ENCODE measurements around the gene BCAP31.

BCAP31 gene

GRCh38 chrX:153724252-153725038, at the start of gene BCAP31, which contains the start of gene ABCD1:
Gene BCAP31, minus strand, starts transcription at chrX:153724387. Its CDS starts 1,143 bp downstream, at chrX:153723244.
Gene ABCD1, plus strand, starts transcription at chrX:153724856. Its CDS starts 411 bp downstream, at chrX:153725267.
- DNase-seq, result no peak

- no peak for DNase-seq
Observed at GRCh38 chrX:153773218-153773611, 49.0 kb upstream of the BCAP31 start.

- DNase-seq, result no peak
Observed at GRCh38 chrX:153772316-153773217, 48.4 kb upstream of the BCAP31 start.

- DNase-seq, result no peak
Observed at GRCh38 chrX:153771415-153772315, 47.5 kb upstream of the BCAP31 start.

GRCh38 chrX:153770601-153771414, 46.6 kb upstream of the BCAP31 start:
- DNase-seq, result no peak

- no peak for DNase-seq
Observed at GRCh38 chrX:153769865-153770600, 45.8 kb upstream of the BCAP31 start.

GRCh38 chrX:153769158-153769864, 45.1 kb upstream of the BCAP31 start:
- no peak for DNase-seq

- DNase-seq, result no peak
Observed at GRCh38 chrX:153768311-153769157, 44.3 kb upstream of the BCAP31 start.

GRCh38 chrX:153767674-153768055, 43.5 kb upstream of the BCAP31 start:
- DNase-seq, result no peak

GRCh38 chrX:153766871-153767673, 42.9 kb upstream of the BCAP31 start:
- DNase-seq, result no peak

GRCh38 chrX:153766098-153766817, 42.1 kb upstream of the BCAP31 start:
- DNase-seq, result no peak

- no peak for DNase-seq
Observed at GRCh38 chrX:153765138-153766079, 41.2 kb upstream of the BCAP31 start.

- no peak for DNase-seq
Observed at GRCh38 chrX:153764786-153765137, 40.6 kb upstream of the BCAP31 start.

- DNase-seq, result no peak
Observed at GRCh38 chrX:153763989-153764755, 40.0 kb upstream of the BCAP31 start, which contains the start of gene PLXNB3. Gene PLXNB3, plus strand, starts transcription at chrX:153764249. Its CDS starts 1,287 bp downstream, at chrX:153765536.

GRCh38 chrX:153763298-153763932, 39.2 kb upstream of the BCAP31 start:
- DNase-seq, result no peak

All from cortex of kidney (tissue), 1 donor.